Osteoblast (primary cell): ENCODE results near the gene ADGRL3. TPM values are rescaled to one million over a fixed set of nuclear protein-coding genes. Genes with fewer than 3 reads are reported as not detected.

Experiments used
- DNase-seq: peaks from one replicate; pipeline ENCODE4 v3.0.0; 2011; ENCODE audit warnings: low spot score, mixed read lengths; ENCODE audit not compliant: insufficient read length; ENCODE audit errors: missing footprints
- H2AFZ ChIP-seq: 2 replicates; pipeline ENCODE4 v1.6.0; 2011; ENCODE audit warnings: mild to moderate bottlenecking, low read length
- H3K27ac ChIP-seq: 2 replicates; pipeline ENCODE4 v1.5.1; 2011; ENCODE audit warnings: mild to moderate bottlenecking, low read depth, low read length, moderate library complexity
- H3K27me3 ChIP-seq: 2 replicates; pipeline ENCODE4 v1.6.0; 2012; ENCODE audit warnings: mild to moderate bottlenecking, control low read depth, inconsistent platforms, low read length, moderate library complexity; ENCODE audit not compliant: insufficient read depth
- H3K36me3 ChIP-seq: 2 replicates; pipeline ENCODE4 v1.5.1; 2011; ENCODE audit warnings: mild to moderate bottlenecking, low read length, control low read depth, moderate library complexity; ENCODE audit not compliant: insufficient read depth
- H3K4me1 ChIP-seq: 2 replicates; pipeline ENCODE4 v1.5.1; 2011; ENCODE audit warnings: mild to moderate bottlenecking, low read length, control low read depth, moderate library complexity; ENCODE audit not compliant: insufficient read depth
- H3K4me2 ChIP-seq: 2 replicates; pipeline ENCODE4 v1.6.0; 2011; ENCODE audit warnings: mild to moderate bottlenecking, low read length; ENCODE audit not compliant: insufficient read depth
- H3K4me3 ChIP-seq: fragments of 200-600 bp; sonication (generic); 3 replicates; pipeline ENCODE4 v1.5.1; 2012; ENCODE audit warnings: mild to moderate bottlenecking, low read length, inconsistent platforms; ENCODE audit not compliant: insufficient read depth
- H3K79me2 ChIP-seq: 2 replicates; pipeline ENCODE4 v1.6.0; 2012; ENCODE audit warnings: mild to moderate bottlenecking, low read length, control low read depth, inconsistent platforms; ENCODE audit not compliant: insufficient read depth
- H3K9me3 ChIP-seq: 2 replicates; pipeline ENCODE4 v1.5.1; 2011; ENCODE audit warnings: low read depth, low read length, control low read depth
- H4K20me1 ChIP-seq: 2 replicates; pipeline ENCODE4 v1.6.0; 2012; ENCODE audit warnings: mild to moderate bottlenecking, low read length, control low read depth; ENCODE audit not compliant: insufficient read depth
- total RNA-seq: library from RNA; depleted of rRNA; stranded (reverse); fragments of >200 nt; gene quantifications from 2 replicates; pipeline ENCODE4 v1.2.3, GENCODE V29; 2012
- TF ChIP-seq, protein P1 (sequence below): IDR thresholded peaks from 2 replicates; pipeline ENCODE4 v1.5.1; 2011; ENCODE audit warnings: mild to moderate bottlenecking, low read depth, low read length, moderate library complexity; ENCODE audit errors: extremely low read depth

Gene ADGRL3
- total RNA-seq, 1 donor, result not detected

GRCh38 chr4:61405307-61405706, 205.2 kb downstream of the ADGRL3 start:
- H3K36me3 ChIP-seq, result no peaks in the 10 kb centered on the region
- no peaks in the 10 kb centered on the region for H3K9me3 ChIP-seq
- H3K4me1 ChIP-seq, result no peaks in the 10 kb centered on the region
- H3K27me3 ChIP-seq, result no peaks in the 10 kb centered on the region
- no peak overlapping the region for H3K4me2 ChIP-seq
- no peaks in the 10 kb centered on the region for H4K20me1 ChIP-seq
- no peak for DNase-seq
- H3K79me2 ChIP-seq, result no peaks in the 10 kb centered on the region
- TF ChIP-seq, protein P1, sequence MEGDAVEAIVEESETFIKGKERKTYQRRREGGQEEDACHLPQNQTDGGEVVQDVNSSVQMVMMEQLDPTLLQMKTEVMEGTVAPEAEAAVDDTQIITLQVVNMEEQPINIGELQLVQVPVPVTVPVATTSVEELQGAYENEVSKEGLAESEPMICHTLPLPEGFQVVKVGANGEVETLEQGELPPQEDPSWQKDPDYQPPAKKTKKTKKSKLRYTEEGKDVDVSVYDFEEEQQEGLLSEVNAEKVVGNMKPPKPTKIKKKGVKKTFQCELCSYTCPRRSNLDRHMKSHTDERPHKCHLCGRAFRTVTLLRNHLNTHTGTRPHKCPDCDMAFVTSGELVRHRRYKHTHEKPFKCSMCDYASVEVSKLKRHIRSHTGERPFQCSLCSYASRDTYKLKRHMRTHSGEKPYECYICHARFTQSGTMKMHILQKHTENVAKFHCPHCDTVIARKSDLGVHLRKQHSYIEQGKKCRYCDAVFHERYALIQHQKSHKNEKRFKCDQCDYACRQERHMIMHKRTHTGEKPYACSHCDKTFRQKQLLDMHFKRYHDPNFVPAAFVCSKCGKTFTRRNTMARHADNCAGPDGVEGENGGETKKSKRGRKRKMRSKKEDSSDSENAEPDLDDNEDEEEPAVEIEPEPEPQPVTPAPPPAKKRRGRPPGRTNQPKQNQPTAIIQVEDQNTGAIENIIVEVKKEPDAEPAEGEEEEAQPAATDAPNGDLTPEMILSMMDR, result no peak
- no peak overlapping the region for H3K4me3 ChIP-seq
- no peak overlapping the region for H2AFZ ChIP-seq
- H3K27ac ChIP-seq, result no peak overlapping the region

DNA sequence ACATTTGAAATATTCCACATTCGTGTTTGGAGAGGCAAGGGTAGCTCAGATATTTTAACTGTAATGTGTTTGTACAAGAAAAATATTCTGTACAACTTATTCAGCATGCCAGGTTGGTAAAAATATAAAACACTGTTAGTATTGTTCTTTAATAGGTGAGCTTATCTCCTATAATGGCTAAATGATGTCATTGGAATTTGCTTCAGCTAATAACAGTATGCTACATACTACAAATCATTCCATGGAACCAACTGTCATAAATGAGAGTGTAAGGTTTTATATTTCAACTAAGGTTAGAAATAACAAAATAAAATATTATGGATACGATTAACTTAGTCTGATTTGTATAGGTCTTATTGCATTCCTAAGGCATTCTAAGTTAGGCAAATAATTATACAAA, 206.6 kb downstream of the ADGRL3 start:
- Histone ChIP-seq H3K79me2 (no peaks in the 10 kb centered on the region), H3K36me3 (no peaks in the 10 kb centered on the region), H3K4me2 (no peak overlapping the region), H3K27ac (no peak overlapping the region), H3K9me3 (no peaks in the 10 kb centered on the region), H2AFZ (no peak overlapping the region), H3K4me3 (no peak overlapping the region), H4K20me1 (no peaks in the 10 kb centered on the region), H3K4me1 (no peaks in the 10 kb centered on the region), H3K27me3 (no peaks in the 10 kb centered on the region)
- TF ChIP-seq, protein P1, result no peak
- no peak for DNase-seq

GRCh38 chr4:61407642-61408618, 207.8 kb downstream of the ADGRL3 start:
- Histone ChIP-seq H3K79me2 (no peaks in the 10 kb centered on the region), H3K27me3 (no peaks in the 10 kb centered on the region), H2AFZ (no peak overlapping the region), H3K27ac (no peak overlapping the region), H3K36me3 (no peaks in the 10 kb centered on the region), H3K4me3 (no peak overlapping the region), H4K20me1 (no peaks in the 10 kb centered on the region), H3K4me1 (no peaks in the 10 kb centered on the region), H3K4me2 (no peak overlapping the region), H3K9me3 (no peaks in the 10 kb centered on the region)
- no peak for DNase-seq
- TF ChIP-seq, protein P1, result no peak

- H4K20me1 ChIP-seq, result no peaks in the 10 kb centered on the region
- no peaks in the 10 kb centered on the region for H3K9me3 ChIP-seq
- TF ChIP-seq, protein P1, result no peak
- no peaks in the 10 kb centered on the region for H3K79me2 ChIP-seq
- no peak overlapping the region for H3K4me2 ChIP-seq
- H3K36me3 ChIP-seq, result no peaks in the 10 kb centered on the region
- H3K27me3 ChIP-seq, result no peaks in the 10 kb centered on the region
- no peak for DNase-seq
- H2AFZ ChIP-seq, result no peak overlapping the region
- H3K4me3 ChIP-seq, result no peak overlapping the region
- H3K4me1 ChIP-seq, result no peaks in the 10 kb centered on the region
- no peak overlapping the region for H3K27ac ChIP-seq
Observed at GRCh38 chr4:61408861-61409260, 208.7 kb downstream of the ADGRL3 start.
